PC-3 (cell line): ENCODE data around the gene INTS1. TPM values are rescaled to one million over a fixed set of nuclear protein-coding genes. Genes with fewer than 3 reads are reported as not detected.

Source experiments
- ATAC-seq: fragments of 200-7000 bp; cut with Tn5 transposase; 2 replicates; pipeline ENCODE4 v1.9.1; 2020; ENCODE audit warnings: mild to moderate bottlenecking, moderate library complexity
- BruUV-seq: library from RNA; stranded (reverse); fragments of 400-500 nt; replicated peaks from 2 replicates; lab custom pipeline; 2021; lab: Mats Ljungman, UMichigan
- CTCF ChIA-PET: fragments of 300-600 bp; sonication (Branson Sonifier 250); formaldehyde crosslinking; loops from one replicate; lab custom pipeline; 2022; ENCODE audit warnings: antibody characterized with exemption; lab: Charles Lee
- POLR2A ChIA-PET: fragments of 300-600 bp; sonication (Branson Sonifier 250); formaldehyde crosslinking; loops from one replicate; lab custom pipeline; 2022; ENCODE audit warnings: antibody characterized with exemption; ENCODE audit not compliant: unreplicated experiment; lab: Charles Lee
- DNase-seq: peaks from one replicate; pipeline ENCODE4 v3.0.0-alpha.2; 2015
- H2AFZ ChIP-seq: fragments of 300-600 bp; sonication (generic); 2 replicates; pipeline ENCODE4 v1.6.0; 2016; ENCODE audit warnings: antibody characterized with exemption, low read length
- H3F3A ChIP-seq: fragments of 300-600 bp; sonication (generic); one replicate; pipeline ENCODE4 v1.6.0; 2017; ENCODE audit warnings: antibody characterized with exemption, low read length, control low read depth, mild to moderate bottlenecking; ENCODE audit not compliant: unreplicated experiment
- H3K27ac ChIP-seq: fragments of 300-600 bp; sonication (generic); 2 replicates; pipeline ENCODE4 v1.5.1; 2016; ENCODE audit warnings: mild to moderate bottlenecking, low read length
- H3K27me3 ChIP-seq: fragments of 300-600 bp; sonication (generic); 2 replicates; pipeline ENCODE4 v1.6.1; 2016; ENCODE audit warnings: low read length, mixed read lengths
- H3K36me3 ChIP-seq: fragments of 300-600 bp; sonication (generic); 2 replicates; pipeline ENCODE4 v1.6.1; 2016; ENCODE audit warnings: low read depth, mixed run types, low read length, mixed read lengths
- H3K4me1 ChIP-seq: fragments of 300-600 bp; sonication (generic); 2 replicates; pipeline ENCODE4 v1.5.1; 2016; ENCODE audit warnings: low read length; ENCODE audit not compliant: insufficient read depth
- H3K4me2 ChIP-seq: fragments of 300-600 bp; sonication (generic); 2 replicates; pipeline ENCODE4 v1.6.0; 2016; ENCODE audit warnings: low read length
- H3K4me3 ChIP-seq: fragments of 300-600 bp; sonication (generic); 2 replicates; pipeline ENCODE4 v1.5.1; 2016; ENCODE audit warnings: mild to moderate bottlenecking, low read length, mixed read lengths
- H3K79me2 ChIP-seq: fragments of 300-600 bp; sonication (generic); 2 replicates; pipeline ENCODE4 v1.6.1; 2017; ENCODE audit warnings: low read length, mixed read lengths
- H3K9ac ChIP-seq: fragments of 300-600 bp; sonication (generic); 2 replicates; pipeline ENCODE4 v1.6.0; 2016; ENCODE audit warnings: mild to moderate bottlenecking, low read length
- H3K9me2 ChIP-seq: fragments of 300-600 bp; sonication (generic); replicated peaks from 2 replicates; pipeline ENCODE4 v1.6.1; 2016; ENCODE audit warnings: mixed run types, low read length, mixed read lengths
- H3K9me3 ChIP-seq: fragments of 300-600 bp; sonication (generic); 2 replicates; pipeline ENCODE4 v1.6.1; 2016; ENCODE audit warnings: low read length, mixed read lengths
- H4K20me1 ChIP-seq: fragments of 300-600 bp; sonication (generic); 2 replicates; pipeline ENCODE4 v1.6.1; 2016; ENCODE audit warnings: low read length, mixed read lengths
- EZH2 ChIP-seq: fragments of 300-600 bp; sonication (generic); IDR thresholded peaks from one replicate; pipeline ENCODE4 v1.6.1; 2017; ENCODE audit warnings: antibody characterized with exemption, mild to moderate bottlenecking, low read length; ENCODE audit not compliant: unreplicated experiment
- EZH2phosphoT487 ChIP-seq: fragments of 300-600 bp; sonication (generic); IDR thresholded peaks from 2 replicates; pipeline ENCODE4 v1.6.1; 2018; ENCODE audit warnings: mild to moderate bottlenecking, antibody characterized with exemption, low read length, borderline replicate concordance
- intact Hi-C: fragments of 100-400 bp; cut with micrococcal nuclease; formaldehyde crosslinking; loops from 2 replicates; pipeline ENCODE4 v1.9.0; 2023
- total RNA-seq: library from RNA; depleted of rRNA; stranded (reverse); fragments of >200 nt; gene quantifications from 2 replicates; pipeline ENCODE4 v1.2.3, GENCODE V29; 2014
- TF ChIP-seq, protein P1 (sequence below): fragments of 300-600 bp; sonication (generic); conservative IDR thresholded peaks from 2 replicates; pipeline ENCODE4 v1.5.1; 2017; ENCODE audit warnings: antibody characterized with exemption, low read depth, mild to moderate bottlenecking, low read length

Gene INTS1
- total RNA-seq, 1 experiment from 2014 or later, result 62.9 TPM

DNA sequence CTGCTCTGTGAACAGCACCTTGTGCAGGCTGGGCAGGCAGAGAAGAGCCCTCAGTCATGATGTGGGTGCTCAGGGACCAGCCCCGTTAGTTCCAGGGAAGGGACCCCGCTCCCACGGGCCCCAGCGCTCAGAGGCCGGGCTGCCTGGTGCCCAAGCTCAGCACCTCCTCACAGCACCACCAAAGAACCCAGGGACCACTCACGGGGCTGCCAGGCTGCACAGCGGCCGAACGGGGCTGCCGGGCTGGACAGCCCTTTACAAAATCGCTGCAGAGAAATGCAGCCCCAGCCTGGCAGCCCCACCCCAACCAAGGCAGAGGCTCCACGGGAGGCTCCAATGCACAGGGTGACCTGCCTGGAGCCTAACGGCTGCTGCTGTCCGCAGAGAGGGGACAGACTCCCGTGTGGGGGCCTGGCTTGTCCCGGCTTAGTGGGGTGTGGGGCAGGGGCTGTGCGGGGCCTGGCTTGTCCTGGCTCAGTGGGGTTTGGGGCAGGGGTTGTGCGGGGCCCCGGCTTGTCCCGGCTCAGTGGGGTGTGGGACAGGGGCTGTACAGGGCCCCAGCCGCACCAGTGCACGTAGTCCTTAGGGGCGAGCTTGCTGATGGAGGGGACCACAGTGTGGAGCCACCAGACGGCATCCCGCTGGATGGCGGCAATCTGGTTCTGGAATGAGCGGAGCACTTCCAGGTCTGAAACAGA, 9.2 kb downstream of the INTS1 start:
- DNase-seq (no peak), ATAC-seq (no peak)
- H3K4me3 ChIP-seq, result no peak overlapping the region
- no peaks in the 10 kb centered on the region for H3K36me3 ChIP-seq
- ChIA-PET CTCF (no interaction called here), POLR2A (no interaction called here)
- H3K9ac ChIP-seq, result no peak overlapping the region
- no TSS peak for BruUV-seq
- H3K27me3 ChIP-seq, result no peaks in the 10 kb centered on the region
- no peak for TF ChIP-seq EZH2
- TF ChIP-seq, protein P1, sequence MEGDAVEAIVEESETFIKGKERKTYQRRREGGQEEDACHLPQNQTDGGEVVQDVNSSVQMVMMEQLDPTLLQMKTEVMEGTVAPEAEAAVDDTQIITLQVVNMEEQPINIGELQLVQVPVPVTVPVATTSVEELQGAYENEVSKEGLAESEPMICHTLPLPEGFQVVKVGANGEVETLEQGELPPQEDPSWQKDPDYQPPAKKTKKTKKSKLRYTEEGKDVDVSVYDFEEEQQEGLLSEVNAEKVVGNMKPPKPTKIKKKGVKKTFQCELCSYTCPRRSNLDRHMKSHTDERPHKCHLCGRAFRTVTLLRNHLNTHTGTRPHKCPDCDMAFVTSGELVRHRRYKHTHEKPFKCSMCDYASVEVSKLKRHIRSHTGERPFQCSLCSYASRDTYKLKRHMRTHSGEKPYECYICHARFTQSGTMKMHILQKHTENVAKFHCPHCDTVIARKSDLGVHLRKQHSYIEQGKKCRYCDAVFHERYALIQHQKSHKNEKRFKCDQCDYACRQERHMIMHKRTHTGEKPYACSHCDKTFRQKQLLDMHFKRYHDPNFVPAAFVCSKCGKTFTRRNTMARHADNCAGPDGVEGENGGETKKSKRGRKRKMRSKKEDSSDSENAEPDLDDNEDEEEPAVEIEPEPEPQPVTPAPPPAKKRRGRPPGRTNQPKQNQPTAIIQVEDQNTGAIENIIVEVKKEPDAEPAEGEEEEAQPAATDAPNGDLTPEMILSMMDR, result no peak
- no peak for TF ChIP-seq EZH2phosphoT487
- no peaks in the 10 kb centered on the region for H3K79me2 ChIP-seq
- no peaks in the 10 kb centered on the region for H3F3A ChIP-seq
- H3K4me2 ChIP-seq, result no peak overlapping the region
- no peaks in the 10 kb centered on the region for H3K9me3 ChIP-seq
- H2AFZ ChIP-seq, result no peak overlapping the region
- no peak overlapping the region for H3K27ac ChIP-seq
- no peaks in the 10 kb centered on the region for H4K20me1 ChIP-seq
- H3K4me1 ChIP-seq, result no peaks in the 10 kb centered on the region
- no peaks in the 10 kb centered on the region for H3K9me2 ChIP-seq
- intact Hi-C loops, result no loop called here

DNA sequence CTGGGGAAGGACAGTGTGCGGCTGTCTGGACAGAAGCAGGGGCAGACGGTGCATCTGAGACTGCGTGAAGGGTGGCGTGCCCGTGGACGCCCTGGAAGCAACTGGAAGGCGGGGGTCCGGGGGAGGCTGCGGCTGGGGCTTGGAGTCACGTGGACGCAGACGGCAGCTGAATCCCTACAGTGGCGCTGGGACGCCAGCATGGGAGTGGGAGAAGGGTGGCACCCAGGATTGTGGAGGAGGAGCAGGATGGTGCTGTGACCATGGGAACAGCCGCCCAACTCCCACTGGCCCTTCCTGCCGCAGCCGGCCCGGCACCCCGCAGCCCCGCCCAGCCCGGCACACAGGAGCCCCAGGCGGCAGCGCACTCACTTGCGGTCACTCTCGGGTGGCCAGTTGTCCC, 9.7 kb downstream of the INTS1 start:
- no peaks in the 10 kb centered on the region for H4K20me1 ChIP-seq
- no peak overlapping the region for H3K9ac ChIP-seq
- H3K27me3 ChIP-seq, result no peaks in the 10 kb centered on the region
- BruUV-seq, result no TSS peak
- TF ChIP-seq EZH2phosphoT487, result no peak
- TF ChIP-seq, protein P1, result no peak
- TF ChIP-seq EZH2, result no peak
- H2AFZ ChIP-seq, result no peak overlapping the region
- ATAC-seq (no peak), DNase-seq (no peak)
- no peak overlapping the region for H3K4me2 ChIP-seq
- H3K36me3 ChIP-seq, result peaks cover 4% of the 10 kb centered on the region; the same call in 1 of the 2 replicates
- no peaks in the 10 kb centered on the region for H3K9me2 ChIP-seq
- intact Hi-C loops, result no loop called here
- H3K9me3 ChIP-seq, result no peaks in the 10 kb centered on the region
- no peak overlapping the region for H3K4me3 ChIP-seq
- POLR2A ChIA-PET, result no interaction called here
- H3K4me1 ChIP-seq, result no peaks in the 10 kb centered on the region
- CTCF ChIA-PET, result no interaction called here
- H3K79me2 ChIP-seq, result no peaks in the 10 kb centered on the region
- H3F3A ChIP-seq, result no peaks in the 10 kb centered on the region
- no peak overlapping the region for H3K27ac ChIP-seq

DNA sequence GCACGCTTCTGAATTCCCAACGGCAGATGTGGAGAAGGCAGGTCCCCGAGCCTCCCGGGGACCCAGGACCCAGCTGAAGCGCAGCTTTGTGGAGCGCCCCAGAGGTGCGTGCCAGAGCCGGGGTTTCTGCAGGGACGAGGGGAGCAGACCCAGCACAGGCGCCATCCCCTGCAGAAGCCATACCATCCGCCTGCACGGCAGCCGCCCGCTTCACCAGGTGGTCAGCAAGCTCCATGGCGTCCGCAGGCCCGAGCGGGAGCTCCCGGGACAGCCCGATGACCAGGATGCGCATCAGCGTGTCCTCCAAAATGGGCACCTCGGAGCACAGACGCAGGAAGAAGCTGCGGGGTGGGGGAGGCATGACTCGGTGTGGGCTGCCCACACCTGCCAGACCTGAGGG, 10.6 kb downstream of the INTS1 start:
- H3K4me3 ChIP-seq, result no peak overlapping the region
- H3K9me2 ChIP-seq, result no peaks in the 10 kb centered on the region
- ChIA-PET CTCF (no interaction called here), POLR2A (no interaction called here)
- no peaks in the 10 kb centered on the region for H3K27me3 ChIP-seq
- no TSS peak for BruUV-seq
- no peak overlapping the region for H3K4me2 ChIP-seq
- no peak overlapping the region for H2AFZ ChIP-seq
- H3K4me1 ChIP-seq, result no peaks in the 10 kb centered on the region
- no peak overlapping the region for H3K27ac ChIP-seq
- DNase-seq, result no peak
- H3K79me2 ChIP-seq, result no peaks in the 10 kb centered on the region
- H3K9me3 ChIP-seq, result no peaks in the 10 kb centered on the region
- no peak overlapping the region for H3K9ac ChIP-seq
- ATAC-seq, result no peak
- H4K20me1 ChIP-seq, result no peaks in the 10 kb centered on the region
- intact Hi-C loops, result no loop called here
- TF ChIP-seq EZH2 (no peak), EZH2phosphoT487 (no peak)
- TF ChIP-seq, protein P1, result no peak
- H3K36me3 ChIP-seq, result peaks cover 4% of the 10 kb centered on the region; the same call in 1 of the 2 replicates
- H3F3A ChIP-seq, result no peaks in the 10 kb centered on the region
